Adrenal gland (tissue), 12 donors: ENCODE measurements around the gene ADARB2. TPM values are rescaled to one million over a fixed set of nuclear protein-coding genes. Genes with fewer than 3 reads are reported as not detected.

Experiments
- DNase-seq, 7 donors: peaks; one replicate each; pipeline ENCODE4 v3.0.0-alpha.2; 2019 to 2020
- H3K27ac ChIP-seq, 5 donors: fragments of 200-600 bp; sonication (generic) in 4 of 5; 1 replicate in 3 of 5; 2 replicates in 2 of 5; pipeline versions ENCODE4 v1.5.1 to v1.8.0; 2016 to 2020; ENCODE audit warnings: mild to moderate bottlenecking in 1 of 5
- H3K27me3 ChIP-seq: fragments of 200-600 bp; 2 replicates; pipeline ENCODE4 v1.8.0; 2021
- H3K36me3 ChIP-seq, 2 donors: fragments of 200-600 bp; replicated peaks in 1 of 2; 1 replicate in 1 of 2; 2 replicates in 1 of 2; pipeline versions ENCODE4 v1.5.1 to v1.8.0; 2018 to 2022
- H3K4me1 ChIP-seq, 2 donors: fragments of 200-600 bp; replicated peaks in 1 of 2; 1 replicate in 1 of 2; 2 replicates in 1 of 2; pipeline versions ENCODE4 v1.5.1 to v1.8.0; 2018 to 2021
- H3K4me3 ChIP-seq, 4 donors: fragments of 200-600 bp; sonication (generic) in 3 of 4; one replicate each; pipeline ENCODE4 v1.5.1; 2016 to 2018
- H3K9me3 ChIP-seq, 3 donors: fragments of 200-600 bp; sonication (generic) in 1 of 3; replicated peaks in 1 of 3; 1 replicate in 2 of 3; 2 replicates in 1 of 3; pipeline versions ENCODE4 v1.5.1 to v1.8.0; 2016 to 2021
- POLR2A ChIP-seq, 2 donors: fragments of 450-650 bp; IDR thresholded peaks; one replicate each; pipeline ENCODE4 v1.6.1; 2017; ENCODE audit warnings: antibody characterized with exemption in 2 of 2, mild to moderate bottlenecking in 2 of 2, moderate library complexity in 1 of 2
- WGBS, 4 donors: extraction: QIAGEN DNeasy Blood & Tissue Kit in 2 of 4; methylation state at CpG; one replicate each; pipeline versions ENCODE4 v1.1.5 to v1.1.7; 2013 to 2017; 5-methylcytosine and 5-hydroxymethylcytosine counted together
- intact Hi-C, 2 donors: fragments of 100-400 bp; cut with DNase I; formaldehyde crosslinking; loops; one replicate each; pipeline versions ENCODE4 v1.14.1 to v1.15.0; 2022 to 2023
- polyA plus RNA-seq, 3 donors: library from polyadenylated mRNA; stranded (reverse); fragments of 200-250 nt in 2 of 3; fragments of 350-450 nt in 1 of 3; fragmentation: Illumina TruSeq in 1 of 3; extraction: RNeasy Lipid Tissue Mini Kit (QIAGEN cat#74804) in 1 of 3; gene quantifications; one replicate each; pipeline ENCODE4 v1.2.3, GENCODE V29; 2013 to 2014
- total RNA-seq, 9 donors: library from RNA; depleted of rRNA in 4 of 9; stranded (reverse); fragments of >200 nt in 4 of 9; fragments of 120-200 nt in 1 of 9; fragmentation: NEBNext Ultra II Directional in 1 of 9; extraction: Animal tissue kit (Norgen Biotek cat#: 25700) in 1 of 9; gene quantifications; one replicate each; pipeline versions ENCODE4 v1.1.0 to v1.2.4, GENCODE V29; 2013 to 2023
- TF ChIP-seq, protein P1 (sequence below), 6 experiments: fragments of 450-650 bp in 4 of 6; fragments of 200-600 bp in 2 of 6; sonication (generic) in 1 of 6; IDR thresholded peaks; 1 replicate in 5 of 6; 2 replicates in 1 of 6; pipeline versions ENCODE4 v1.5.1 to v1.8.0; 2016 to 2021; ENCODE audit warnings: antibody characterized with exemption in 6 of 6, mild to moderate bottlenecking in 2 of 6, moderate library complexity in 1 of 6
- donor health status: healthy with polysubstance abuse.
- donor health status: Bipolar disorder and iron deficiency.
- donor health status: DM: yes; HTN: yes; CAD: no.
- donor health status: DM: no; HTN: no; CAD: no.
- donor health status: DM: no; HTN: no; CAD: no.
- donor health status: DM: yes; HTN: yes; CAD: no.

Gene ADARB2
- total and polyA plus RNA-seq, 12 donors, result 0.14 to 3.1 (median 0.91) TPM

GRCh38 chr10:1558906-1559305 lies 178.4 kb downstream of the ADARB2 start:
- Histone ChIP-seq H3K27me3 (no peaks in the 10 kb centered on the region), H3K9me3 (no peaks in the 10 kb centered on the region), H3K36me3 (no peaks in the 10 kb centered on the region), H3K4me3 (no peak overlapping the region), H3K27ac (no peak overlapping the region), H3K4me1 (no peaks in the 10 kb centered on the region)
- no peak for DNase-seq
- 55 to 65% (median 62%) methylated on average over 4 of the region's 4 CpGs for WGBS, 4 donors
- intact Hi-C loops, result no loop called here
- TF ChIP-seq POLR2A (IDR thresholded peaks at IDR 0.05), result no peak
- TF ChIP-seq, protein P1, sequence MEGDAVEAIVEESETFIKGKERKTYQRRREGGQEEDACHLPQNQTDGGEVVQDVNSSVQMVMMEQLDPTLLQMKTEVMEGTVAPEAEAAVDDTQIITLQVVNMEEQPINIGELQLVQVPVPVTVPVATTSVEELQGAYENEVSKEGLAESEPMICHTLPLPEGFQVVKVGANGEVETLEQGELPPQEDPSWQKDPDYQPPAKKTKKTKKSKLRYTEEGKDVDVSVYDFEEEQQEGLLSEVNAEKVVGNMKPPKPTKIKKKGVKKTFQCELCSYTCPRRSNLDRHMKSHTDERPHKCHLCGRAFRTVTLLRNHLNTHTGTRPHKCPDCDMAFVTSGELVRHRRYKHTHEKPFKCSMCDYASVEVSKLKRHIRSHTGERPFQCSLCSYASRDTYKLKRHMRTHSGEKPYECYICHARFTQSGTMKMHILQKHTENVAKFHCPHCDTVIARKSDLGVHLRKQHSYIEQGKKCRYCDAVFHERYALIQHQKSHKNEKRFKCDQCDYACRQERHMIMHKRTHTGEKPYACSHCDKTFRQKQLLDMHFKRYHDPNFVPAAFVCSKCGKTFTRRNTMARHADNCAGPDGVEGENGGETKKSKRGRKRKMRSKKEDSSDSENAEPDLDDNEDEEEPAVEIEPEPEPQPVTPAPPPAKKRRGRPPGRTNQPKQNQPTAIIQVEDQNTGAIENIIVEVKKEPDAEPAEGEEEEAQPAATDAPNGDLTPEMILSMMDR (IDR thresholded peaks at IDR 0.05), result no peak

- H3K36me3 ChIP-seq, result no peaks in the 10 kb centered on the region
- intact Hi-C loops, result no loop called here
- no peaks in the 10 kb centered on the region for H3K27me3 ChIP-seq
- TF ChIP-seq, protein P1 (IDR thresholded peaks at IDR 0.05), result no peak
- TF ChIP-seq POLR2A (IDR thresholded peaks at IDR 0.05), result no peak
- WGBS, 4 donors, result 64 to 77% (median 71%) methylated on average over 13 of the region's 13 CpGs
- no peaks in the 10 kb centered on the region for H3K4me1 ChIP-seq
- H3K9me3 ChIP-seq, result no peaks in the 10 kb centered on the region
- DNase-seq, result no peak
- H3K27ac ChIP-seq, result no peak overlapping the region
- H3K4me3 ChIP-seq, result no peak overlapping the region
Observed at GRCh38 chr10:1557081-1557480, 180.2 kb downstream of the ADARB2 start.

DNA sequence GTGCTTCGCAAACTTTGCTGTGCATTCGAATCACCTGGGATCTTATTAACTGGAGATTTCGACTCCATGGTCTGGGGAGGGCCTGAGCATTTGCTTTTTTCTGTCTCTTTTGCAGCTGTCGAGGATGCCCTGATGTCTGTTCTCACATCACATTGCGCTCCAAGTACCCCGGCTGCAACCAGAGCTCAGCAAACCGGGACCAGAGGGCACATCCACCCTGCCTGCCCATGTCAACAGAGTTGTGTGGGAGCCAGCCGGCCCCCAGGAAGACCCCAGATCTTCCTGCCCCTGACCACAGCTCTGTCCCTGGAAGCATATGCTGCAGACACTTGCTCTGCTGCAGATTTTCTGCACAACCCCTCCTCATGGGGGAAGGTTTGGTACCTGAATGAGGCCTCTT lies 180.8 kb downstream of the ADARB2 start:
- Histone ChIP-seq H3K27ac (no peak overlapping the region), H3K27me3 (no peaks in the 10 kb centered on the region), H3K36me3 (no peaks in the 10 kb centered on the region), H3K9me3 (no peaks in the 10 kb centered on the region), H3K4me3 (no peak overlapping the region), H3K4me1 (no peaks in the 10 kb centered on the region)
- DNase-seq, result no peak
- WGBS, 4 donors, result 57 to 81% (median 72%) methylated on average over 8 of the region's 8 CpGs
- TF ChIP-seq, protein P1 (IDR thresholded peaks at IDR 0.05), result no peak
- TF ChIP-seq POLR2A (IDR thresholded peaks at IDR 0.05), result no peak
- intact Hi-C loops, result no loop called here

- intact Hi-C loops, result no loop called here
- WGBS, 4 donors, result 86 to 93% (median 89%) methylated on average over 3 to 7 of the region's 7 CpGs
- no peak for TF ChIP-seq POLR2A (IDR thresholded peaks at IDR 0.05)
- TF ChIP-seq, protein P1 (IDR thresholded peaks at IDR 0.05), result no peak
- Histone ChIP-seq H3K4me3 (no peak overlapping the region), H3K4me1 (no peaks in the 10 kb centered on the region), H3K27ac (no peak overlapping the region), H3K9me3 (no peaks in the 10 kb centered on the region), H3K36me3 (no peaks in the 10 kb centered on the region), H3K27me3 (no peaks in the 10 kb centered on the region)
- DNase-seq, result no peak
Observed at GRCh38 chr10:1553951-1554350, 183.4 kb downstream of the ADARB2 start.
